Prostate gland (tissue), 2 donors: ENCODE measurements around the gene NFATC2IP.

Experiments
- CTCF ChIP-seq, 4 experiments: fragments of 200-600 bp in 2 of 4; fragments of 450-650 bp in 2 of 4; sonication (generic) in 2 of 4; IDR thresholded peaks; 1 replicate in 3 of 4; 2 replicates in 1 of 4; pipeline ENCODE4 v1.5.1; 2016 to 2019; ENCODE audit warnings: antibody characterized with exemption in 4 of 4, mild to moderate bottlenecking in 2 of 4, moderate library complexity in 2 of 4
- POLR2A ChIP-seq: fragments of 450-650 bp; IDR thresholded peaks from one replicate; pipeline ENCODE4 v1.6.1; 2016; ENCODE audit warnings: antibody characterized with exemption, mild to moderate bottlenecking
- POLR2AphosphoS5 ChIP-seq: sonication (generic); formaldehyde crosslinking; IDR thresholded peaks from one replicate; pipeline ENCODE4 v1.6.1; 2017; ENCODE audit warnings: antibody characterized with exemption

GRCh38 chr16:28930652-28931051 lies 20.1 kb upstream of the NFATC2IP start:
- TF ChIP-seq CTCF (IDR thresholded peaks at IDR 0.05) (no peak), POLR2AphosphoS5 (no peak), POLR2A (no peak)
